Ovary (tissue), 3 donors: ENCODE measurements around the gene FADD.

ENCODE experiments used
- CTCF ChIP-seq, 3 donors: fragments of 450-650 bp in 2 of 3; fragments of 200-600 bp in 1 of 3; IDR thresholded peaks; one replicate each; pipeline versions ENCODE4 v1.5.1 to v1.8.0; 2016 to 2022; ENCODE audit warnings: antibody characterized with exemption in 3 of 3, mild to moderate bottlenecking in 1 of 3
- EP300 ChIP-seq: sonication (generic); formaldehyde crosslinking; IDR thresholded peaks from one replicate; pipeline ENCODE4 v1.6.1; 2017; ENCODE audit warnings: antibody characterized with exemption
- POLR2A ChIP-seq: fragments of 450-650 bp; IDR thresholded peaks from one replicate; pipeline ENCODE4 v1.6.1; 2017; ENCODE audit warnings: antibody characterized with exemption, mild to moderate bottlenecking, moderate library complexity
- donor health status: DM: no; HTN: no; CAD: no.

GRCh38 chr11:70242885-70243284 lies 39.8 kb downstream of the FADD start:
- no peak for TF ChIP-seq POLR2A
- TF ChIP-seq CTCF (IDR thresholded peaks at IDR 0.05) = no peak
- TF ChIP-seq EP300 = no peak
